ENCODE results near the gene GNG14. TPM values are rescaled to one million over a fixed set of nuclear protein-coding genes. Genes with fewer than 3 reads are reported as not detected.
A peak's percentile ranks its signal among the peaks of the same experiment; 100 is the strongest.

Gene GNG14
- total and polyA plus RNA-seq, 10 of the 15 experiments (the other 5 are each of a cell fraction or from before 2014, with no cell fraction given) = not detected

DNA sequence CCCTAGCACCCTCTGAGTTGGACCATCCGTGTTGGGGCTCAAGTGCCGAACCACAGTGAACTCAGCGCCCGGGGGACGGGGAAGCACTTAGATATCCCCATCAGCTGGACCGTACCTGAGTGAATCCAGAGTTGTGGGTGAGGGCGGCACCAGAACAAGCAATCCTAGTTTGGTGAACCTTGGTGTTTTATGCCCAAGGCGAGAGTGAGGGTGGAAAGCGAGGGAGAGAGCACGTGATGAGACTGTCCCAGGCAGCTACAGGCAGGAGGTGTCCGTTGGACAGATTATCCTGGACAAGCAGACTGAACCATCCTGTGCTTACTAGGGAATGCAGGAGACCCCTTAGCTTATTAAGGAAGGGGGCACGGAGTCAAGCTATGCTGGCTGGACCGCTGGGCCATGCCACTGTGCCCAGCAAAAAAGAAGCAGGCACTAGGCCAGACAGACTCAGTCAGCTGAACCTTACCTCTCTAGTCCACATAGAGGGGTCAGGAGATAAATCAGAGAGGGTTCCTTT, 50.1 kb downstream of the GNG14 start:
- ChIA-PET POLR2A (interaction anchor here (0.7 to 3.1 kb wide), 2 partner anchors 16 to 55 kb away, joined by 3 to 26 read pairs; no protein-coding TSS in a partner anchor), RAD21 (ENCODE audit: unreplicated experiment) (interaction anchor here (1.2 kb wide), 1 partner anchor 72 kb away, joined by 4 read pairs; the partner anchor contains the start of genes MAN2B1 and WDR83), SMC1A (ENCODE audit: uncharacterized antibody, unreplicated experiment) (interaction anchor here (1.0 to 1.8 kb wide), 2 partner anchors 15 to 39 kb away, joined by 3 to 6 read pairs; no protein-coding TSS in a partner anchor), CTCF (interaction anchor here (0.9 to 3.8 kb wide), 5 partner anchors 11 to 58 kb away, joined by 3 to 19 read pairs (median 5); partner anchors contain the start of gene TNPO2)
- Histone ChIP-seq H3K27me3 (replicated peaks in 1 of 2; ENCODE audit: control insufficient read depth in 2 of 2, insufficient read depth in 2 of 2, low read length in 1 of 2) (no peaks in the 10 kb centered on the region), H3K4me2 (ENCODE audit: control insufficient read depth, insufficient read depth) (peak overlapping the region; percentile 91), H3K9me3 (replicated peaks; ENCODE audit: control insufficient read depth, insufficient read depth, low read length) (no peaks in the 10 kb centered on the region; the same call in 2 of the 3 replicates), H3K79me2 (ENCODE audit: control insufficient read depth, insufficient read depth, low read length) (peaks cover 28% of the 10 kb centered on the region), H3K36me3 (ENCODE audit: control insufficient read depth in 2 of 2, insufficient read depth in 2 of 2, low read length in 1 of 2) (no peaks in the 10 kb centered on the region), H3K27ac (ENCODE audit: control insufficient read depth, insufficient read depth) (peak overlapping the region; percentile 98), H3K4me3 (peak overlapping the region; percentile 90), H2AFZ (ENCODE audit: control insufficient read depth, low read depth, low read length) (peak overlapping the region; percentile 100), H3K4me1 (ENCODE audit: control insufficient read depth, insufficient read depth, low read length) (peaks cover 15% of the 10 kb centered on the region), H4K20me1 (ENCODE audit: control insufficient read depth, insufficient read depth) (peaks cover 4% of the 10 kb centered on the region), H3K9ac (ENCODE audit: control insufficient read depth, insufficient read depth, low read length) (peak overlapping the region; percentile 88)
- in situ Hi-C loops (cut with MboI) (no loop called here), intact Hi-C loops (cut with micrococcal nuclease; ENCODE audit: unreplicated experiment) (no loop called here)
- DNase-seq (ENCODE audit: low read depth, low spot score) = no peak
- WGBS (ENCODE audit: insufficient coverage, insufficient replicate concordance, low lambda C conversion rate, missing lambda C conversion rate) = 18% methylated on average over 13 of the region's 13 CpGs
- no TSS peak for BruUV-seq (replicated peaks)
- no peak for ATAC-seq
- no peak for FAIRE-seq
- TF ChIP-seq NR2C1 (IDR thresholded peaks at IDR 0.05) (no peak), NRF1 (conservative IDR thresholded peaks at IDR 0.05; ENCODE audit: low read depth, low read length) (no peak), PAX8 (IDR thresholded peaks at IDR 0.05) (no peak), POLR2A (IDR thresholded peaks at IDR 0.05; ENCODE audit: low read depth, low read length) (no peak), HCFC1 (IDR thresholded peaks at IDR 0.05; ENCODE audit: low read length) (no peak), ZNF622 (IDR thresholded peaks at IDR 0.05) (no peak), ZNF274 (IDR thresholded peaks at IDR 0.05; ENCODE audit: insufficient read depth, insufficient read length) (no peak)
- TF ChIP-seq, protein P1, sequence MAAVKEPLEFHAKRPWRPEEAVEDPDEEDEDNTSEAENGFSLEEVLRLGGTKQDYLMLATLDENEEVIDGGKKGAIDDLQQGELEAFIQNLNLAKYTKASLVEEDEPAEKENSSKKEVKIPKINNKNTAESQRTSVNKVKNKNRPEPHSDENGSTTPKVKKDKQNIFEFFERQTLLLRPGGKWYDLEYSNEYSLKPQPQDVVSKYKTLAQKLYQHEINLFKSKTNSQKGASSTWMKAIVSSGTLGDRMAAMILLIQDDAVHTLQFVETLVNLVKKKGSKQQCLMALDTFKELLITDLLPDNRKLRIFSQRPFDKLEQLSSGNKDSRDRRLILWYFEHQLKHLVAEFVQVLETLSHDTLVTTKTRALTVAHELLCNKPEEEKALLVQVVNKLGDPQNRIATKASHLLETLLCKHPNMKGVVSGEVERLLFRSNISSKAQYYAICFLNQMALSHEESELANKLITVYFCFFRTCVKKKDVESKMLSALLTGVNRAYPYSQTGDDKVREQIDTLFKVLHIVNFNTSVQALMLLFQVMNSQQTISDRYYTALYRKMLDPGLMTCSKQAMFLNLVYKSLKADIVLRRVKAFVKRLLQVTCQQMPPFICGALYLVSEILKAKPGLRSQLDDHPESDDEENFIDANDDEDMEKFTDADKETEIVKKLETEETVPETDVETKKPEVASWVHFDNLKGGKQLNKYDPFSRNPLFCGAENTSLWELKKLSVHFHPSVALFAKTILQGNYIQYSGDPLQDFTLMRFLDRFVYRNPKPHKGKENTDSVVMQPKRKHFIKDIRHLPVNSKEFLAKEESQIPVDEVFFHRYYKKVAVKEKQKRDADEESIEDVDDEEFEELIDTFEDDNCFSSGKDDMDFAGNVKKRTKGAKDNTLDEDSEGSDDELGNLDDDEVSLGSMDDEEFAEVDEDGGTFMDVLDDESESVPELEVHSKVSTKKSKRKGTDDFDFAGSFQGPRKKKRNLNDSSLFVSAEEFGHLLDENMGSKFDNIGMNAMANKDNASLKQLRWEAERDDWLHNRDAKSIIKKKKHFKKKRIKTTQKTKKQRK (IDR thresholded peaks at IDR 0.05; ENCODE audit: low read depth, low read length) = no peak
- TF ChIP-seq, protein P2, sequence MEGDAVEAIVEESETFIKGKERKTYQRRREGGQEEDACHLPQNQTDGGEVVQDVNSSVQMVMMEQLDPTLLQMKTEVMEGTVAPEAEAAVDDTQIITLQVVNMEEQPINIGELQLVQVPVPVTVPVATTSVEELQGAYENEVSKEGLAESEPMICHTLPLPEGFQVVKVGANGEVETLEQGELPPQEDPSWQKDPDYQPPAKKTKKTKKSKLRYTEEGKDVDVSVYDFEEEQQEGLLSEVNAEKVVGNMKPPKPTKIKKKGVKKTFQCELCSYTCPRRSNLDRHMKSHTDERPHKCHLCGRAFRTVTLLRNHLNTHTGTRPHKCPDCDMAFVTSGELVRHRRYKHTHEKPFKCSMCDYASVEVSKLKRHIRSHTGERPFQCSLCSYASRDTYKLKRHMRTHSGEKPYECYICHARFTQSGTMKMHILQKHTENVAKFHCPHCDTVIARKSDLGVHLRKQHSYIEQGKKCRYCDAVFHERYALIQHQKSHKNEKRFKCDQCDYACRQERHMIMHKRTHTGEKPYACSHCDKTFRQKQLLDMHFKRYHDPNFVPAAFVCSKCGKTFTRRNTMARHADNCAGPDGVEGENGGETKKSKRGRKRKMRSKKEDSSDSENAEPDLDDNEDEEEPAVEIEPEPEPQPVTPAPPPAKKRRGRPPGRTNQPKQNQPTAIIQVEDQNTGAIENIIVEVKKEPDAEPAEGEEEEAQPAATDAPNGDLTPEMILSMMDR (IDR thresholded peaks at IDR 0.05 in 2 of 3, conservative IDR thresholded peaks at IDR 0.05 in 1 of 3; ENCODE audit: control insufficient read depth in 2 of 3, extremely low read depth in 1 of 3, insufficient read depth in 1 of 3, low read depth in 3 of 3, low read length in 3 of 3) = no peak
- TF ChIP-seq, protein P3, sequence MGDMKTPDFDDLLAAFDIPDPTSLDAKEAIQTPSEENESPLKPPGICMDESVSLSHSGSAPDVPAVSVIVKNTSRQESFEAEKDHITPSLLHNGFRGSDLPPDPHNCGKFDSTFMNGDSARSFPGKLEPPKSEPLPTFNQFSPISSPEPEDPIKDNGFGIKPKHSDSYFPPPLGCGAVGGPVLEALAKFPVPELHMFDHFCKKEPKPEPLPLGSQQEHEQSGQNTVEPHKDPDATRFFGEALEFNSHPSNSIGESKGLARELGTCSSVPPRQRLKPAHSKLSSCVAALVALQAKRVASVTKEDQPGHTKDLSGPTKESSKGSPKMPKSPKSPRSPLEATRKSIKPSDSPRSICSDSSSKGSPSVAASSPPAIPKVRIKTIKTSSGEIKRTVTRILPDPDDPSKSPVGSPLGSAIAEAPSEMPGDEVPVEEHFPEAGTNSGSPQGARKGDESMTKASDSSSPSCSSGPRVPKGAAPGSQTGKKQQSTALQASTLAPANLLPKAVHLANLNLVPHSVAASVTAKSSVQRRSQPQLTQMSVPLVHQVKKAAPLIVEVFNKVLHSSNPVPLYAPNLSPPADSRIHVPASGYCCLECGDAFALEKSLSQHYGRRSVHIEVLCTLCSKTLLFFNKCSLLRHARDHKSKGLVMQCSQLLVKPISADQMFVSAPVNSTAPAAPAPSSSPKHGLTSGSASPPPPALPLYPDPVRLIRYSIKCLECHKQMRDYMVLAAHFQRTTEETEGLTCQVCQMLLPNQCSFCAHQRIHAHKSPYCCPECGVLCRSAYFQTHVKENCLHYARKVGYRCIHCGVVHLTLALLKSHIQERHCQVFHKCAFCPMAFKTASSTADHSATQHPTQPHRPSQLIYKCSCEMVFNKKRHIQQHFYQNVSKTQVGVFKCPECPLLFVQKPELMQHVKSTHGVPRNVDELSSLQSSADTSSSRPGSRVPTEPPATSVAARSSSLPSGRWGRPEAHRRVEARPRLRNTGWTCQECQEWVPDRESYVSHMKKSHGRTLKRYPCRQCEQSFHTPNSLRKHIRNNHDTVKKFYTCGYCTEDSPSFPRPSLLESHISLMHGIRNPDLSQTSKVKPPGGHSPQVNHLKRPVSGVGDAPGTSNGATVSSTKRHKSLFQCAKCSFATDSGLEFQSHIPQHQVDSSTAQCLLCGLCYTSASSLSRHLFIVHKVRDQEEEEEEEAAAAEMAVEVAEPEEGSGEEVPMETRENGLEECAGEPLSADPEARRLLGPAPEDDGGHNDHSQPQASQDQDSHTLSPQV (IDR thresholded peaks at IDR 0.05) = no peak
- TF ChIP-seq, protein P4, sequence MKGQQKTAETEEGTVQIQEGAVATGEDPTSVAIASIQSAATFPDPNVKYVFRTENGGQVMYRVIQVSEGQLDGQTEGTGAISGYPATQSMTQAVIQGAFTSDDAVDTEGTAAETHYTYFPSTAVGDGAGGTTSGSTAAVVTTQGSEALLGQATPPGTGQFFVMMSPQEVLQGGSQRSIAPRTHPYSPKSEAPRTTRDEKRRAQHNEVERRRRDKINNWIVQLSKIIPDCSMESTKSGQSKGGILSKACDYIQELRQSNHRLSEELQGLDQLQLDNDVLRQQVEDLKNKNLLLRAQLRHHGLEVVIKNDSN (IDR thresholded peaks at IDR 0.05; ENCODE audit: borderline replicate concordance, extremely low read length, insufficient read depth, low read depth, low read length) = no peak
- TF ChIP-seq, protein P5, sequence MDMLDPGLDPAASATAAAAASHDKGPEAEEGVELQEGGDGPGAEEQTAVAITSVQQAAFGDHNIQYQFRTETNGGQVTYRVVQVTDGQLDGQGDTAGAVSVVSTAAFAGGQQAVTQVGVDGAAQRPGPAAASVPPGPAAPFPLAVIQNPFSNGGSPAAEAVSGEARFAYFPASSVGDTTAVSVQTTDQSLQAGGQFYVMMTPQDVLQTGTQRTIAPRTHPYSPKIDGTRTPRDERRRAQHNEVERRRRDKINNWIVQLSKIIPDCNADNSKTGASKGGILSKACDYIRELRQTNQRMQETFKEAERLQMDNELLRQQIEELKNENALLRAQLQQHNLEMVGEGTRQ (IDR thresholded peaks at IDR 0.05; ENCODE audit: borderline replicate concordance, low read depth, low read length) = no peak
